D721Med (cell line): ENCODE results near the gene QSOX2.

Source experiments
- DNase-seq: peaks from one replicate; pipeline ENCODE4 v3.0.0; 2011; ENCODE audit warnings: low spot score; ENCODE audit not compliant: insufficient read length
- FAIRE-seq: peaks from 2 replicates; lab custom pipeline; 2011; peaks lifted over from hg19 to GRCh38; lab: Jason Lieb, UNC
- CTCF ChIP-seq: IDR thresholded peaks from 2 replicates; pipeline ENCODE4 v1.5.1; 2012; ENCODE audit warnings: mild to moderate bottlenecking, control low read depth; ENCODE audit not compliant: insufficient read depth; ENCODE audit errors: missing control alignments

The QSOX2 gene

DNA sequence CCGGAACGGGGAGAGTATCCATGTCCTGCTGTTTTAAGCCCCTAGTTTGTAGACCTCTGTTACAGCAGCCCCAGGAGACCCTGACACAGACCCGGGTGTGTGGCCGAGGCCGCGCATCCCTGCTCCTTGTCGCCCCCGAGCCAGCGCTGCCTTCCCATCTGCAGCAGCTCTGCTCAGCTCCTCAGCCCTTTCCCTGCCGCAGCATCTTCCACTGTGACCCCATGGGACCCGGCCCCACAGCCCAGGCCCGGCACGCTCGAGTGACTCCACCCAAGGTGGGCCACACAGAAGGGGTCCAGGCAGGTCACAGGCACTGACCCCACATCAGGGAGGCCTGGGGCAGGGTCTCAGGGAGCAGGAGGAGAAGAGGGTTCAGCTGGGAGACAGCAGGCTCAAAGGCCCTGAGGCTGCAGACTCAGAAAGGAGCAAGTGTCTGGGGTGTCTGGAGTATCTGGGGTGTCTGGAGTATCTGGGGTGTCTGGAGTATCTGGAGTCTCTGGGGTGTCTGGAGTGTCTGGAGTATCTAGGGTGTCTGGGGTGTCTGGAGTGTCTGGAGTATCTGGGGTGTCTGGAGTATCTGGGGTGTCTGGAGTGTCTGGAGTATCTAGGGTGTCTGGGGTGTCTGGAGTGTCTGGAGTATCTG lies 71.8 kb downstream of the QSOX2 start:
- no peak for DNase-seq
- no peak for TF ChIP-seq CTCF
- no peak for FAIRE-seq

- TF ChIP-seq CTCF, result no peak
- no peak for FAIRE-seq
- no peak for DNase-seq
Observed at GRCh38 chr9:136172412-136173079, 73.1 kb downstream of the QSOX2 start.

DNA sequence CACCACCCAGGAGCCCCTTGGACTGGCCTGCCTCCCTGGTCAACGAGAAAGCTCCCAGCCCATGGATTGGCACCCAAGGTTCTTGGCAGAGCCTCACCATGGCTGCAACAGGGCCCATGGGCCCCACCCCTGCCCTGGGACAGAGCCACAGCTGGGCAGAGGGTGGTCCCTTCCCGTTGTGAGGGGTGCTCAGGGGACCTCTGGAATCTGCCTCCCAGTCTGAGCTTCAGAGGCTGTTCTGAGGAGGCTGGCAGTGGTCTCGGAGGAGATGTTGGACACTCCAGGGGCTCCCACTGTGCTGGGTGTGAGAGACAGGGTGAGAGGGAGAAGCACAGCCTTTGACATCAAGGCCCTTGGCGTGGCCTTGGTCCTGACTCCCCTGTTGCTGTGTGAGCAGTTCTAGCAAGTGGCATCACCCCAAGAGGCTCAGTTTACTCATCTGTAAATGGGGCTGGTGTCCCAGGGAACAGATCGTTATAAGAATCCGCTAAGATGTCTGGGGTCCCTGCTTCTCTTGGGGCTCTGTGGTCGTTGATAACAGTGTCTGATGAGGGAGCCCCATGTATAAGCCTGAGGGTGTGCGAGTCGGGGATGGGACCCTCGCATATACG lies 73.7 kb downstream of the QSOX2 start:
- FAIRE-seq (no peak), DNase-seq (no peak)
- no peak for TF ChIP-seq CTCF

- DNase-seq (no peak), FAIRE-seq (no peak)
- no peak for TF ChIP-seq CTCF
Observed at GRCh38 chr9:136171009-136171800, 74.4 kb downstream of the QSOX2 start.

DNA sequence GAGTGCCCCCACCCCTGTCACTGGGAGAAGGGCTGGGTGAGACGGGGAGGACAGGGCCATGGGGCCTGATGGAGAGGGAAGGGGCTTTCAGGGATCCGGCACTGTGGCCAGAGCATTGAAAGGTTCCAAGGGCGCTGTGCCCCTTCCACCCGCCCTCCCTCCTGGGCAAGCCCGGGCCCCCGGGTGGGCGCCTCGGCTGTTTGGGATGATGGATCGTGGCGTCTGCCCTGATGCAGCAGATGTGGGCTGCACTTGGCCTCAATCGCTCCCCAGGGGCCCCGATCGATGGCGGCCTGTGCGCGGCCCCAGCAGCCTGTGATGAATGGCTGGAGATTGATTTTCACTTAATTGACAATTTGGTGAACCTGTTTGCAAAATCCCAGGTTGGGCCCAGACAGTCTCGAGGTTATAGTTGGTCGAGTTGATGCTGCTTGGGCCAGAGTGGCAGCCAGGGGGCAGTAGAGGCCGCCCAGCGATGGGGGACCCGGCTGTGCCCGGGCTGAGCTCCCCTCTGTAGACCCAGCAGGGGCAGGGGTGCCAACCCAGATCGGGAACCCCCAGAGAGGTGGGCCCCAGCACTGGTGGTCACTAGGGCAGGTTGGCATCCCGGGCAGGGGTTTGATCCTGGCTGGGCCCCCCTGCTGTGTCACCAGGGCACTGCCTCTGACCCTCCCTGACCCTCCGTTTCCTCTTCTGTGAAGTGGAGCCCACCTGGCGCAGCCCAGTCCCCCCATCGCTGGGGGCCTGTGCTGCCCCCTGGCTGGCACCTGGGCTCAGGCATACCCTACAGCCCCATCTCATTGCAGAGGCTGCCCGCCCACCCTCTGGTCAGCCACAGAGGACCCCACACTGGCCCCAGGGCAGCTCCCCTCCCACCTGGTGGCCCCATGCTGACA lies 75.4 kb downstream of the QSOX2 start:
- FAIRE-seq, result no peak
- TF ChIP-seq CTCF, result peak; percentile 81
- DNase-seq, result peak; percentile 93

- DNase-seq, result no peak
- FAIRE-seq, result no peak
- no peak for TF ChIP-seq CTCF
Observed at GRCh38 chr9:136169495-136169894, 76.1 kb downstream of the QSOX2 start.
